Activated B cell treated with CpG ODN at 0.5 μM for 24 hours (primary cell): Measurements from ENCODE around the gene ARFIP1. TPM values are rescaled to one million over a fixed set of nuclear protein-coding genes. Genes with fewer than 3 reads are reported as not detected.

Experiments used
- ATAC-seq: fragments of 200-7000 bp; cut with Tn5 transposase; one replicate; pipeline ENCODE4 v1.10.0; 2021; ENCODE audit warnings: low read depth, mild to moderate bottlenecking, moderate library complexity
- CTCF ChIA-PET: fragments of 350-600 bp; sonication (Branson Sonifier 250); formaldehyde crosslinking; loops from one replicate; lab custom pipeline; 2021; ENCODE audit warnings: antibody characterized with exemption; lab: Charles Lee
- POLR2A ChIA-PET: fragments of 350-600 bp; sonication (Branson Sonifier 250); formaldehyde crosslinking; loops from one replicate; lab custom pipeline; 2021; ENCODE audit warnings: antibody characterized with exemption; lab: Charles Lee
- DNase-seq: peaks from one replicate; pipeline ENCODE4 v3.0.0; 2022
- H3K27ac Mint-ChIP-seq: one replicate; pipeline ENCODE4 v1.8.0; 2020; ENCODE audit warnings: mixed read lengths
- H3K27me3 Mint-ChIP-seq: one replicate; pipeline ENCODE4 v1.8.0; 2021; ENCODE audit warnings: mixed read lengths
- H3K36me3 Mint-ChIP-seq: one replicate; pipeline ENCODE4 v1.8.0; 2021; ENCODE audit warnings: low read depth, mixed read lengths
- H3K4me1 Mint-ChIP-seq: one replicate; pipeline ENCODE4 v1.8.0; 2021; ENCODE audit warnings: mixed read lengths
- H3K4me3 Mint-ChIP-seq: one replicate; pipeline ENCODE4 v1.8.0; 2020; ENCODE audit warnings: mild to moderate bottlenecking, mixed read lengths
- H3K9me3 Mint-ChIP-seq: one replicate; pipeline ENCODE4 v1.8.0; 2020; ENCODE audit warnings: mixed read lengths
- intact Hi-C: fragments of 100-400 bp; cut with micrococcal nuclease; formaldehyde crosslinking; loops from one replicate; pipeline ENCODE4 v1.15.1; 2024
- total RNA-seq: library from RNA; stranded (reverse); gene quantifications from 2 replicates; pipeline ENCODE4 v1.2.3, GENCODE V29; 2022
- TF ChIP-seq, protein P1 (sequence below): fragments of 200-600 bp; IDR thresholded peaks from one replicate; pipeline ENCODE4 v1.8.0; 2022; ENCODE audit warnings: antibody characterized with exemption, mild to moderate bottlenecking

Gene ARFIP1
- total RNA-seq, 1 donor from 2014 or later, result 19.5 TPM

DNA sequence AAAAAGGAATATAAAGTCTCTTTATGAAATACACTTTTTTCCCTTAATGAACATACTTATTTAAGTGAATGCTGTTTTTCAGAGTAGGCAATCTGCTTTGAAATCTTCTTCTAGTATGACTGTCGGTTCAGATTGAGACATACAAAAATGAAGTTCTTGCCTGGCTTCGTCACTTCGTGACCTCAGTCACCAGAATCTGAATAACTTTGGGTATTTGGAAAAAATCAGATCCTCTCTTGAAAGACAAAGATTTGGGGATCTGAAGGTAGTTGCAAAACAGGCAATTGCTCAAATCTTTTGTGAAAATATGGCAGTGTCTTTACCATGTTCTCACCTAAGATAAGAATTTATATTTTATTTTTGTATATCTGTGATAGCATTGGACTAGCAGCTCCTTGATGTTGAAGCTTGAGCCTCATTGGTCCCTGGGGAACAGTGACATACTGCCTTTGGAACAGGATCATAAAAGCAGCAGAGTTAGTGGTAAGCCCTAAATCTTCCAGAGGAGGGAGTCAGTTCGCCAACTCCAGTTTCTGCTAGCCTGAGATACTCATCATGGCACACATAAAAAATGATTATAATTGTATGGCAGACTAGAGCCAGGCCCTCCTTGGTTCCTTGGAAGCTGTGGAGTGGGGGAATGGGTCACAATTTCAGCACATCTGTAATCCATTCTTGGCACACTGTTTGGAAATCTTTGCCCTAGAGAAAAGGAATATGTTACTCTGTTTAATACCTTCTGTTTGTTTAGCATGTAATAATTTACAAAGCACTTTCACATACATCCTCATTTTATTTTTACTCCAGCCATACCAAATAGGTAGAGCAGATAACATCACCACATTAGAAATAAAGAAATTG, 5.0 kb downstream of the ARFIP1 start:
- peaks cover 7% of the 10 kb centered on the region for H3K36me3 Mint-ChIP-seq
- TF ChIP-seq, protein P1, sequence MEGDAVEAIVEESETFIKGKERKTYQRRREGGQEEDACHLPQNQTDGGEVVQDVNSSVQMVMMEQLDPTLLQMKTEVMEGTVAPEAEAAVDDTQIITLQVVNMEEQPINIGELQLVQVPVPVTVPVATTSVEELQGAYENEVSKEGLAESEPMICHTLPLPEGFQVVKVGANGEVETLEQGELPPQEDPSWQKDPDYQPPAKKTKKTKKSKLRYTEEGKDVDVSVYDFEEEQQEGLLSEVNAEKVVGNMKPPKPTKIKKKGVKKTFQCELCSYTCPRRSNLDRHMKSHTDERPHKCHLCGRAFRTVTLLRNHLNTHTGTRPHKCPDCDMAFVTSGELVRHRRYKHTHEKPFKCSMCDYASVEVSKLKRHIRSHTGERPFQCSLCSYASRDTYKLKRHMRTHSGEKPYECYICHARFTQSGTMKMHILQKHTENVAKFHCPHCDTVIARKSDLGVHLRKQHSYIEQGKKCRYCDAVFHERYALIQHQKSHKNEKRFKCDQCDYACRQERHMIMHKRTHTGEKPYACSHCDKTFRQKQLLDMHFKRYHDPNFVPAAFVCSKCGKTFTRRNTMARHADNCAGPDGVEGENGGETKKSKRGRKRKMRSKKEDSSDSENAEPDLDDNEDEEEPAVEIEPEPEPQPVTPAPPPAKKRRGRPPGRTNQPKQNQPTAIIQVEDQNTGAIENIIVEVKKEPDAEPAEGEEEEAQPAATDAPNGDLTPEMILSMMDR, result no peak
- H3K27ac Mint-ChIP-seq, result peak overlapping the region; percentile 54
- no peak overlapping the region for H3K4me3 Mint-ChIP-seq
- H3K9me3 Mint-ChIP-seq, result no peaks in the 10 kb centered on the region
- CTCF ChIA-PET, result no interaction called here
- DNase-seq, result no peak
- intact Hi-C loops, result no loop called here
- H3K4me1 Mint-ChIP-seq, result peaks cover 50% of the 10 kb centered on the region
- POLR2A ChIA-PET, result no interaction called here
- ATAC-seq, result no peak
- no peaks in the 10 kb centered on the region for H3K27me3 Mint-ChIP-seq

DNA sequence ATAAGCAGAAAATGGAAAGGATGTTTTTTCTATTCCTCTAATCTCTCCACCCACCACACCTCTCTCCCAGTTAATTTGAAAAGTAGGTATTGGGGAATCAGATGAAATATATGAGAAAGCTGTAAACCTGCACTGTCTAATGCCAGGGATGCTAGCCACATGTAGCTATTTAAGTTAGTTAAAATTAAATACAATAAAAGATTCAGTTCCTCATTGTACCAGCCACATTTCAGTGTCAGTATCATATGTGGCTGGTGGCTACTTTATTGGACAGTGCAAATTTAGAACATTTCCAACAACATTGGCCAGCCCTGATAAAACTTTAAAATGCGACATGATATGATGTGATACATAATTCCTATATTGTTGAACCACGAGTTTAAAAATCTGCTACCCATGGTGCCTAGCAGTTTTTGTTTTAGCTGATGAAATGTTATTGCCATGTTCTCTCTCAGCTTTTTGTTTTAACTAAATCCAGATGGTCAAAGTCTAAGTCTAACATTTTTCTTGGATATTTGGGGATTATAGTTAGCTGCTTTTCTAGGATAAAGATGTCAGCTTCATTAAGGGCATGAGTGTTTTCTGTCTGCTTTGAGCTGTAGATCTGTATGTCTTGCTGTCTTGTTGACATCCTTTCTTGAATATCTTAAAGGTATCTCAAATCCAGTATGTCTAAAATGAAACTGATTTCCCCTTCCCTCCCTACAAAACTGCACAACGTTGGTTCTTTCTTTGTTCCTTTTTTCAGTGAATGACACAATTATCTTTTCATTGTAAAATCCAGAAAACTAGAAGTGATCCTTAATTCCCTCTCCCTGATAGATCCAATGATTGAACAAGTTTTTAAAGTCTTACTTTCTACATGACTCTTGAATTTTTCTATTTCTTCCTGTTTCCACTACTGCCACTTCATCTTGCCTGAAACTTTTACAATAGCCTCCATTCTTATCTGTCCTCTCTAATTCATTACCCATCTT, 6.2 kb downstream of the ARFIP1 start:
- H3K4me3 Mint-ChIP-seq, result no peak overlapping the region
- intact Hi-C loops, result no loop called here
- H3K9me3 Mint-ChIP-seq, result no peaks in the 10 kb centered on the region
- no peaks in the 10 kb centered on the region for H3K27me3 Mint-ChIP-seq
- peaks cover 39% of the 10 kb centered on the region for H3K4me1 Mint-ChIP-seq
- no peak for DNase-seq
- TF ChIP-seq, protein P1, result no peak
- ChIA-PET POLR2A (no interaction called here), CTCF (no interaction called here)
- ATAC-seq, result no peak
- peak overlapping the region; percentile 75 for H3K27ac Mint-ChIP-seq
- H3K36me3 Mint-ChIP-seq, result peaks cover 2% of the 10 kb centered on the region

DNA sequence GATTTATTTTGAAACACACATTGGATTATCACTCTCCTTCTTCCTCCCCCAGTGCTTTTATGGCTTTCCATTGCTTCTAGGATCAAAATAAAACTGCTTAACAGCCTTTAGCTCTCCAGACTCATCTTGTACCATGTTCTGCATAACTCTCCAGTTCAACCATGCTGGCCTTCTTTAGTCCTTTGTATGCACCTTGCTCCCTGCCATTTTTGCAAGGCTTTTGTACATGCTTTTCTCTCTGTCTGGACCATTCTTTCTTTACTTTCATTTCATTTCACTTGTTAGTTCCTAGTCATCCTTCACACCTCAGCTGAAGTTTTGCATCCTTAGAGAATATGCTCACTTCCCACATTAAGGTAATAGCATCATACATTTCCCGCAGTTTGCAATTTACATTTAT, 6.9 kb downstream of the ARFIP1 start:
- ChIA-PET CTCF (no interaction called here), POLR2A (no interaction called here)
- no peak overlapping the region for H3K4me3 Mint-ChIP-seq
- H3K27ac Mint-ChIP-seq, result peak overlapping the region; percentile 75
- H3K36me3 Mint-ChIP-seq, result peaks cover 2% of the 10 kb centered on the region
- peaks cover 35% of the 10 kb centered on the region for H3K4me1 Mint-ChIP-seq
- DNase-seq (no peak), ATAC-seq (no peak)
- no peaks in the 10 kb centered on the region for H3K27me3 Mint-ChIP-seq
- intact Hi-C loops, result no loop called here
- H3K9me3 Mint-ChIP-seq, result no peaks in the 10 kb centered on the region
- TF ChIP-seq, protein P1, result no peak

DNA sequence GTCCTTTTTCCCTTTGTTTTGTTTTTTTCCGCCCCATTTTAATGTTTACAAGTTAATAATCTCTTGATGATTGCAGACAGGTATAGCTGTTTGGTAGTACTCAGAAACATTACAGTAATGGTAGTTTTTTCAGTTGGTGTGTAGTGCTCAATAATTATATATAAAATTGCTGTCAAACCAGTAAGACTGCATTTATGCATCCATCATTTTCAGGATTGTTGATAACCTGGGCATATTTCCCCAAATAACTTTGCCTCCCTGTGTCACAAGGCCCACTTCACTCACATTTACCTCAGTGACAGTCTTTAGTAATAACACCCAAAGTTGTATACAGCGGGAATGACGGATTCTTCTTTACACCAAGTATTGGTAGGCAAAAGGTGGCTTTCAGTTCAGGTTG, 16.1 kb downstream of the ARFIP1 start:
- no peaks in the 10 kb centered on the region for H3K9me3 Mint-ChIP-seq
- TF ChIP-seq, protein P1, result no peak
- no peak overlapping the region for H3K4me3 Mint-ChIP-seq
- no peaks in the 10 kb centered on the region for H3K27me3 Mint-ChIP-seq
- intact Hi-C loops, result no loop called here
- ATAC-seq, result no peak
- POLR2A ChIA-PET, result no interaction called here
- DNase-seq, result no peak
- H3K36me3 Mint-ChIP-seq, result peaks cover 11% of the 10 kb centered on the region
- CTCF ChIA-PET, result no interaction called here
- peaks cover 2% of the 10 kb centered on the region for H3K4me1 Mint-ChIP-seq
- H3K27ac Mint-ChIP-seq, result no peak overlapping the region

DNA sequence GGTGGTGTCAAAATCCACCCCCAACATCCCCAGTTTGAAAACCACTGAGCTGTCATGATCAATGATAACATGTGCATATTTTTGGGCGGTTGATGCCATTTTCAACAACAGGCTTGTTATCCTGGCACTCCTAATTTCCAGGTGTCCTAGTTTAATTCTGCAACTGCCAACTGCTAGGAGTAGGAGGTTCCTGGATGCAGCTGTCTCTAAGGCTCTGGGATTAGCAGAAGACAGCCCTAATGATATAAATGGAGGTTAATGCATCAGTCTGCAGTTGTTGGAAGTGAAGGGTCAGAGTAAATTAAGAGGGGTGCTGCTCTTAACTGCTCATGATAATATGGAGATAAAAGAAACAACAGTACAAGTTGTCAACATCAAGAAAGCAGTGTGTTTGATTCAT, 23.8 kb downstream of the ARFIP1 start:
- POLR2A ChIA-PET, result no interaction called here
- no peak overlapping the region for H3K4me3 Mint-ChIP-seq

More for the DNA sequence above, 23.8 kb downstream of the ARFIP1 start:
- Mint-ChIP-seq H3K27me3 (no peaks in the 10 kb centered on the region), H3K27ac (no peak overlapping the region), H3K4me1 (peaks cover 31% of the 10 kb centered on the region), H3K9me3 (peaks cover 2% of the 10 kb centered on the region), H3K36me3 (peaks cover 3% of the 10 kb centered on the region)
- no peak for DNase-seq
- intact Hi-C loops, result no loop called here
- ATAC-seq, result no peak
- TF ChIP-seq, protein P1, result no peak
- CTCF ChIA-PET, result no interaction called here
